Measurements from ENCODE around the gene SLF2. TPM values are rescaled to one million over a fixed set of nuclear protein-coding genes. Genes with fewer than 3 reads are reported as not detected.

SLF2 gene
- total RNA-seq, 2 experiments from 2014 or later, result 52.1 to 58.2 TPM

- Histone ChIP-seq H3K4me3 (ENCODE audit: low read depth, low read length, poor library complexity, severe bottlenecking) (no peak overlapping the region), H3K9me2 (ENCODE audit: insufficient read depth, low read length) (no peaks in the 10 kb centered on the region), H3K27ac (ENCODE audit: low read depth, low read length, poor library complexity, severe bottlenecking) (no peak overlapping the region), H3K79me2 (ENCODE audit: insufficient read depth, low read depth, low read length) (no peaks in the 10 kb centered on the region), H2AFZ (ENCODE audit: low read length) (no peak overlapping the region), H3K4me2 (ENCODE audit: low read length) (no peak overlapping the region), H3K9me3 (ENCODE audit: low read length) (no peaks in the 10 kb centered on the region), H3K36me3 (ENCODE audit: insufficient read depth, low read length) (no peaks in the 10 kb centered on the region), H3K4me1 (ENCODE audit: insufficient read depth, low read length, poor library complexity, severe bottlenecking) (peaks cover 6% of the 10 kb centered on the region), H4K20me1 (ENCODE audit: insufficient read depth, low read length) (no peaks in the 10 kb centered on the region)
- ChIA-PET POLR2A (interaction anchor here (0.7 kb wide), 3 partner anchors 12 to 419 kb away, joined by 3 to 5 read pairs (median 5); no protein-coding TSS in a partner anchor), CTCF (ENCODE audit: unreplicated experiment) (no interaction called here)
- BruUV-seq (replicated peaks), result no TSS peak
- TF ChIP-seq CTCF (conservative IDR thresholded peaks at IDR 0.05; ENCODE audit: low read length) (no peak), EZH2phosphoT487 (IDR thresholded peaks at IDR 0.05; ENCODE audit: borderline replicate concordance, low read depth, low read length) (no peak)
- intact Hi-C loops (cut with micrococcal nuclease; ENCODE audit: unreplicated experiment), result no loop called here
- no peak for DNase-seq (ENCODE audit: low spot score)
These were observed 15.8 kb upstream of the SLF2 start for GRCh38 chr10:100896876-100897461.

GRCh38 chr10:100897976-100898375, 14.8 kb upstream of the SLF2 start:
- Histone ChIP-seq H3K79me2 (ENCODE audit: insufficient read depth, low read depth, low read length) (no peaks in the 10 kb centered on the region), H2AFZ (ENCODE audit: low read length) (no peak overlapping the region), H3K9me2 (ENCODE audit: insufficient read depth, low read length) (no peaks in the 10 kb centered on the region), H3K4me3 (ENCODE audit: low read depth, low read length, poor library complexity, severe bottlenecking) (no peak overlapping the region), H3K4me1 (ENCODE audit: insufficient read depth, low read length, poor library complexity, severe bottlenecking) (peaks cover 6% of the 10 kb centered on the region), H3K36me3 (ENCODE audit: insufficient read depth, low read length) (no peaks in the 10 kb centered on the region), H3K4me2 (ENCODE audit: low read length) (no peak overlapping the region), H3K9me3 (ENCODE audit: low read length) (no peaks in the 10 kb centered on the region), H4K20me1 (ENCODE audit: insufficient read depth, low read length) (no peaks in the 10 kb centered on the region), H3K27ac (ENCODE audit: low read depth, low read length, poor library complexity, severe bottlenecking) (no peak overlapping the region)
- ChIA-PET CTCF (ENCODE audit: unreplicated experiment) (no interaction called here), POLR2A (no interaction called here)
- TF ChIP-seq CTCF (conservative IDR thresholded peaks at IDR 0.05; ENCODE audit: low read length) (no peak), EZH2phosphoT487 (IDR thresholded peaks at IDR 0.05; ENCODE audit: borderline replicate concordance, low read depth, low read length) (no peak)
- no TSS peak for BruUV-seq (replicated peaks)
- no peak for DNase-seq (ENCODE audit: low spot score)
- intact Hi-C loops (cut with micrococcal nuclease; ENCODE audit: unreplicated experiment), result no loop called here

- H3K79me2 ChIP-seq (ENCODE audit: insufficient read depth, low read depth, low read length), result no peaks in the 10 kb centered on the region
- POLR2A ChIA-PET, result no interaction called here
These were observed 13.6 kb upstream of the SLF2 start for GRCh38 chr10:100899171-100899570.

More at GRCh38 chr10:100899171-100899570, 13.6 kb upstream of the SLF2 start:
- peaks cover 6% of the 10 kb centered on the region for H3K4me1 ChIP-seq (ENCODE audit: insufficient read depth, low read length, poor library complexity, severe bottlenecking)
- TF ChIP-seq CTCF (conservative IDR thresholded peaks at IDR 0.05; ENCODE audit: low read length) (no peak), EZH2phosphoT487 (IDR thresholded peaks at IDR 0.05; ENCODE audit: borderline replicate concordance, low read depth, low read length) (no peak)
- no peak overlapping the region for H2AFZ ChIP-seq (ENCODE audit: low read length)
- H3K4me2 ChIP-seq (ENCODE audit: low read length), result no peak overlapping the region
- H3K27ac ChIP-seq (ENCODE audit: low read depth, low read length, poor library complexity, severe bottlenecking), result no peak overlapping the region
- H3K36me3 ChIP-seq (ENCODE audit: insufficient read depth, low read length), result no peaks in the 10 kb centered on the region
- CTCF ChIA-PET (ENCODE audit: unreplicated experiment), result no interaction called here
- intact Hi-C loops (cut with micrococcal nuclease; ENCODE audit: unreplicated experiment), result no loop called here
- BruUV-seq (replicated peaks), result no TSS peak
- no peak for DNase-seq (ENCODE audit: low spot score)
- no peaks in the 10 kb centered on the region for H3K9me2 ChIP-seq (ENCODE audit: insufficient read depth, low read length)
- H4K20me1 ChIP-seq (ENCODE audit: insufficient read depth, low read length), result no peaks in the 10 kb centered on the region
- H3K4me3 ChIP-seq (ENCODE audit: low read depth, low read length, poor library complexity, severe bottlenecking), result no peak overlapping the region
- no peaks in the 10 kb centered on the region for H3K9me3 ChIP-seq (ENCODE audit: low read length)
